ENCODE results near the gene HOXB2. TPM values are rescaled to one million over a fixed set of nuclear protein-coding genes. Genes with fewer than 3 reads are reported as not detected.
A peak's percentile ranks its signal among the peaks of the same experiment; 100 is the strongest.
"Not testable (repeated sequence)": the region's sequence is repeated elsewhere in the genome, so short reads cannot be mapped to it uniquely, and the experiment has no call there.

Gene HOXB2
- total RNA-seq, 1 donor from 2014 or later: 2.9 TPM

GRCh38 chr17:48510381-48510760 lies 34.5 kb downstream of the HOXB2 start:
- intact Hi-C loops (cut with micrococcal nuclease): no loop called here

GRCh38 chr17:48509708-48510107 lies 35.2 kb downstream of the HOXB2 start:
- H3K27ac Mint-ChIP-seq; H3K27me3 Mint-ChIP-seq; H3K4me3 Mint-ChIP-seq; H3K9me3 Mint-ChIP-seq; CTCF ChIA-PET; intact Hi-C loops (cut with micrococcal nuclease); ATAC-seq (ENCODE audit: low read depth); DNase-seq; H3K36me3 Mint-ChIP-seq (ENCODE audit: low read depth): not testable (repeated sequence)
- H3K4me1 Mint-ChIP-seq: peaks cover 17% of the 10 kb centered on the region
- POLR2A ChIA-PET: interaction anchor here (0.6 to 0.7 kb wide), 2 partner anchors 90 to 1337 kb away, joined by 4 to 9 read pairs; no protein-coding TSS in a partner anchor

More at GRCh38 chr17:48510381-48510760, 34.5 kb downstream of the HOXB2 start:
- Mint-ChIP-seq H3K27ac (no peak overlapping the region), H3K4me1 (peaks cover 17% of the 10 kb centered on the region), H3K4me3 (no peak overlapping the region), H3K9me3 (no peaks in the 10 kb centered on the region), H3K27me3 (peaks cover 7% of the 10 kb centered on the region), H3K36me3 (ENCODE audit: low read depth) (no peaks in the 10 kb centered on the region)
- ATAC-seq (ENCODE audit: low read depth) (no peak), DNase-seq (no peak)
- POLR2A ChIA-PET: interaction anchor here (0.6 kb wide), 1 partner anchor 91 kb away, joined by 4 read pairs; no protein-coding TSS in a partner anchor
- CTCF ChIA-PET: no interaction called here
- no peak for TF ChIP-seq CTCF (IDR thresholded peaks at IDR 0.05)

GRCh38 chr17:48506246-48506645 lies 38.7 kb downstream of the HOXB2 start:
- intact Hi-C loops (cut with micrococcal nuclease): no loop called here
- H3K27me3 Mint-ChIP-seq: peaks cover 15% of the 10 kb centered on the region
- TF ChIP-seq CTCF (IDR thresholded peaks at IDR 0.05): no peak
- H3K4me3 Mint-ChIP-seq: no peak overlapping the region
- ATAC-seq (ENCODE audit: low read depth): no peak
- no peaks in the 10 kb centered on the region for H3K9me3 Mint-ChIP-seq
- ChIA-PET CTCF (no interaction called here), POLR2A (no interaction called here)
- H3K4me1 Mint-ChIP-seq: peaks cover 4% of the 10 kb centered on the region
- DNase-seq: no peak
- no peaks in the 10 kb centered on the region for H3K36me3 Mint-ChIP-seq (ENCODE audit: low read depth)
- H3K27ac Mint-ChIP-seq: no peak overlapping the region

GRCh38 chr17:48505788-48506187 lies 39.1 kb downstream of the HOXB2 start:
- intact Hi-C loops (cut with micrococcal nuclease): no loop called here
- Mint-ChIP-seq H3K27me3 (peaks cover 15% of the 10 kb centered on the region), H3K36me3 (ENCODE audit: low read depth) (no peaks in the 10 kb centered on the region), H3K4me1 (peaks cover under 1% of the 10 kb centered on the region), H3K27ac (no peak overlapping the region), H3K4me3 (no peak overlapping the region), H3K9me3 (no peaks in the 10 kb centered on the region)
- DNase-seq (no peak), ATAC-seq (ENCODE audit: low read depth) (peak; percentile 40)
- no peak for TF ChIP-seq CTCF (IDR thresholded peaks at IDR 0.05)
- ChIA-PET CTCF (no interaction called here), POLR2A (no interaction called here)

GRCh38 chr17:48504953-48505352 lies 40.0 kb downstream of the HOXB2 start:
- H3K4me1 Mint-ChIP-seq: no peaks in the 10 kb centered on the region
- H3K9me3 Mint-ChIP-seq: no peaks in the 10 kb centered on the region
- intact Hi-C loops (cut with micrococcal nuclease): no loop called here
- DNase-seq (no peak), ATAC-seq (ENCODE audit: low read depth) (no peak)
- H3K27ac Mint-ChIP-seq: no peak overlapping the region
- POLR2A ChIA-PET: interaction anchor here (0.7 kb wide), 1 partner anchor 320 kb away, joined by 4 read pairs; no protein-coding TSS in a partner anchor
- TF ChIP-seq CTCF (IDR thresholded peaks at IDR 0.05): no peak
- CTCF ChIA-PET: no interaction called here
- H3K27me3 Mint-ChIP-seq: peaks cover 18% of the 10 kb centered on the region
- H3K4me3 Mint-ChIP-seq: no peak overlapping the region
- no peaks in the 10 kb centered on the region for H3K36me3 Mint-ChIP-seq (ENCODE audit: low read depth)

GRCh38 chr17:48503747-48504146 lies 41.2 kb downstream of the HOXB2 start:
- no peak for ATAC-seq (ENCODE audit: low read depth)
- H3K9me3 Mint-ChIP-seq: no peaks in the 10 kb centered on the region
- ChIA-PET POLR2A (interaction anchor here (0.6 kb wide), 1 partner anchor 51 kb away, joined by 3 read pairs; no protein-coding TSS in a partner anchor), CTCF (interaction anchor here (1.3 kb wide), 1 partner anchor 168 kb away, joined by 4 read pairs; no protein-coding TSS in a partner anchor)
- no peaks in the 10 kb centered on the region for H3K4me1 Mint-ChIP-seq
- no peak overlapping the region for H3K27ac Mint-ChIP-seq
- H3K27me3 Mint-ChIP-seq: peaks cover 18% of the 10 kb centered on the region
- intact Hi-C loops (cut with micrococcal nuclease): no loop called here
- no peak for DNase-seq
- TF ChIP-seq CTCF (IDR thresholded peaks at IDR 0.05): no peak
- no peaks in the 10 kb centered on the region for H3K36me3 Mint-ChIP-seq (ENCODE audit: low read depth)
- H3K4me3 Mint-ChIP-seq: no peak overlapping the region

All from activated B cell treated with CpG ODN at 0.5 μM for 24 hours (primary cell).